ENCODE measurements around the gene BIRC5.
"Not testable (repeated sequence)": the region's sequence is repeated elsewhere in the genome, so short reads cannot be mapped to it uniquely, and the experiment has no call there.

BIRC5 gene

DNA sequence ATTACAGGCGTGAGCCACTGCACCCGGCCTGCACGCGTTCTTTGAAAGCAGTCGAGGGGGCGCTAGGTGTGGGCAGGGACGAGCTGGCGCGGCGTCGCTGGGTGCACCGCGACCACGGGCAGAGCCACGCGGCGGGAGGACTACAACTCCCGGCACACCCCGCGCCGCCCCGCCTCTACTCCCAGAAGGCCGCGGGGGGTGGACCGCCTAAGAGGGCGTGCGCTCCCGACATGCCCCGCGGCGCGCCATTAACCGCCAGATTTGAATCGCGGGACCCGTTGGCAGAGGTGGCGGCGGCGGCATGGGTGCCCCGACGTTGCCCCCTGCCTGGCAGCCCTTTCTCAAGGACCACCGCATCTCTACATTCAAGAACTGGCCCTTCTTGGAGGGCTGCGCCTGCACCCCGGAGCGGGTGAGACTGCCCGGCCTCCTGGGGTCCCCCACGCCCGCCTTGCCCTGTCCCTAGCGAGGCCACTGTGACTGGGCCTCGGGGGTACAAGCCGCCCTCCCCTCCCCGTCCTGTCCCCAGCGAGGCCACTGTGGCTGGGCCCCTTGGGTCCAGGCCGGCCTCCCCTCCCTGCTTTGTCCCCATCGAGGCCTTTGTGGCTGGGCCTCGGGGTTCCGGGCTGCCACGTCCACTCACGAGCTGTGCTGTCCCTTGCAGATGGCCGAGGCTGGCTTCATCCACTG is at the start of gene BIRC5:
BIRC5 (plus strand) TSS at position 238 of the 690 bp plus-strand sequence; CDS start at position 302, 64 bp downstream.
- in situ Hi-C loops (cut with MboI; ENCODE audit: low sequenced_read_pairs), result no loop called here

DNA sequence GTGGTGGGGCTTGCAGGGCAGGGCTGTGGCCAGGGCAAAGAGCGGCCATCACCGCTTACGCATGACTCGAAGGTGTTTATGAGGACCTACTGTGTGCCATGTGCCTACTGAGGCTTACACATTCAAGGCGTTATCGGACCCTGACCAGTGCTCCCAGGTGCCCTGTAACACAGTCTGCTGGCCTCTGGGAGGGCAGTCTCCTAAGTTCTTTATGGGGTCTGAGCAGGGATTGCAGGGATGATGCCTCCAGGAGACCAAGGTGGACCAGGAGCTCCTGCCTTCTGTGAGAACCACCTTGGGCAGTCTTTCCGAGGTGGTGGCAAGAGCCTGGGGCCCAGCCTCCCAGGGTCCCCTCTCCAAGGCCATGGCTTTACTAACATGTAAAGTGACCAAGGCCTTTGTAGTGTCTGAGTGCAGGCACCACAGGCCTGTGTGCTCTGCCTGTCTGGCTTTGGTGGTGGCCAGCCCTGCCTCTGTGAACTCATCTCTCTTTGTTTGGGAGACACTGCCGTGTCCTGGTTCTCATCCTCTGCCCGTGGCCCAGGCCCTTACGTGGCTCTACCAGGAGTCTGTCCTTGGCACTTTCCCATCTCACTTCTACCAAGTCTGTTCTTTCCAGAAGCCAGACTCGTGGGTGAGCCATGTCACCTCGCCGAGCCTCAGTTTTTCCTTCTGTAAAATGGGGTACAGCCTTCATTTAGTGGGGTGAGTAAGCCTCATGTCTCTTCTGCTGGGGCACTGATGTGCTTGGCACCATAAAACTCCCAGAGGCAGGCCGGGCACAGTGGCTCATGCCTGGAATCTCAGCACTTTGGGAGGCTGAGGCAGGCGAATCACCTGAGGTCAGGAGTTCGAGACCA is 49.1 kb upstream of the BIRC5 start:
- in situ Hi-C loops (cut with MboI; ENCODE audit: low sequenced_read_pairs), result no loop called here

DNA sequence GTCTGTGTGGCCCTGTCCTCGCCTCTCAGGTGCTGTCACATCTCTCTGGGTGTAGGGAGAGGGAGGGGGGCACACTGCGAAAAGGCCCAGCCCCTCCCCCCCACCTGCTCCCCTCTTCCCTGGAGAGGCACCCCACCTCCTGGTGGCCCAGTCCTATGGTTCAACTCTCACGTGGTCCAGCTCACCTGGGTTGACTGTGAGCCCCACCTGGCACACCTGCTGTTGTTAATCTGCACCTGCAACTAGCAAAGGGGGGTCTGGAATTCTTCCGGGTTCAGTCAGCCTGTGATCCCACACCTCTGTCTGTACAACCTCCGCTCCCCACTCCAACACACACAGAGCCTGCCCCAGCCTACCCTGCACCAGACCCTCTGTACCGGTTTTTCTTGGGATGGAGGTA is 47.6 kb upstream of the BIRC5 start:
- in situ Hi-C loops (cut with MboI; ENCODE audit: low sequenced_read_pairs), result no loop called here

DNA sequence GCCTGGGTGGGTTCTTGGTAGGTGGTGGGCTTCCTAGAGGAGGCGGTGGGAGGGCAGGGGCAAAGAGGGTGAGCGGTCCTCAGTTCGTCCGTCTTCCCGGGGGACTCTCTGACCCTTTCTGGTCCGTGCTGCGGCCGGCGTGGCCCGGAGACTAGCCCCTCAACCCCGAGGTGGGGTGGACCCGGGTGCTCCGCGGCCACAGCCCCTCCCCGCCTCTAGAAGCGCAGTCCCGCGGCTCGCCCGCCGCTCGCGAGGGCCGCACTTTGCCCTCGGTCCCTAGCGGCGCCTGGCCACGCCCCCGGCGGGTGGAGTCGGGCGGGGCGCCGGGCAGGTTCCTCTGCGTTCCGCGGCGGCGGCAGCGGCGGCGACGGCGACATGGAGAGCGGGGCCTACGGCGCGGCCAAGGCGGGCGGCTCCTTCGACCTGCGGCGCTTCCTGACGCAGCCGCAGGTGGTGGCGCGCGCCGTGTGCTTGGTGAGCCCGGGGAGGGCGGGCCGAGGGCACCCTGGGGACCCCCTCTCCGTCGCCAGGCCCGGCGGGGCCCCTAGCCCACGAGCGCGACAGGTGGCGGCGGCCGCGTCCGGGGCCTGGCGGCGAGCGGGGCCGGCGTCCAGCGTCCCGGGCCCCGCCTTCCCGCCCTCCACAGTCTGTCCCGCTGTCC is 45.7 kb upstream of the BIRC5 start, which contains the start of gene SYNGR2:
SYNGR2 (plus strand) TSS at position 340 of the 661 bp plus-strand sequence; CDS start at position 376, 36 bp downstream.
- in situ Hi-C loops (cut with MboI; ENCODE audit: low sequenced_read_pairs), result no loop called here

DNA sequence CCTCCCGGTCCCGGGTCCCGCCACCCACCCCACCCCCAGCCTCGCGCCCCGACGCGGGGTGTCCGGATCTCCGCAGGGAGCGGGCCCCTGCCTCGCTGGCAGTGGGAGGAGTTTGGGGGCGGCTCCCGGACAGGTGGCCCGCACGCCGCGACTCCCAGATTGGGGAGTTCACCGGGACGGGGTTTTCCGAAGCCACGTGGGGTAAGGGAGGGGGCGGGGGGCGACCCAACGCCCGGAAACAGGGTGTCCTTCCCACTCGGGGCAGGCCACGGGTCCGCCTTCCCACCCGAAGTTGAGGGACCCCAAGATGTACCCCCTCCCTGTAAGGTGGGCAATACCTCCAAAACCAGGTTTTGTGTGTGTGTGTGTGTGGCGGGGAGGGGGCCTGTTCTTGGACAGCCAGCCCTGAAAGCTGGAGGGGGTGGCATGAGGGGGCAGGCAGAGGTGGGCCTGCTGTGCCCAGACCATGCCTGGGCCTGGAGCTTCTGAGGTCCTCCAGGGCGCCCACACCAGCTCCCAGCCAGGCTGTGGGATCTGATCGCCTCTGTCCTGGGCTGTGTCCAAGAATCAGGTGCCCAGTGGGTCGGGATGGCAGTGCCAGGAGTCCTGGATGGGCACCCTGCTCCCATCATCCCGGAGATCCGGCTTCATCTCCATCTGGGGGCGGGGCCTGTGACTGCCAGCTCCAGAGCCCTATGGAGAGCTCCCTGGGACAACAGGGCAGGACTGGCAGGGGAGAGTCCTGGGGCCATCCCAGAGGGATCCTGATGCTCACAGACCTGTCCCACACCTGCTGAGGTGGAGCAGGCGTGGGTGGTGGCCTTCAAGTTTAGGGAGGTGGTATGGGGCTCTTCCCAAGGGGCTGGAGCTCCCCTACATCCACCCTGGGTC is 44.9 kb upstream of the BIRC5 start:
- in situ Hi-C loops (cut with MboI; ENCODE audit: low sequenced_read_pairs), result no loop called here

DNA sequence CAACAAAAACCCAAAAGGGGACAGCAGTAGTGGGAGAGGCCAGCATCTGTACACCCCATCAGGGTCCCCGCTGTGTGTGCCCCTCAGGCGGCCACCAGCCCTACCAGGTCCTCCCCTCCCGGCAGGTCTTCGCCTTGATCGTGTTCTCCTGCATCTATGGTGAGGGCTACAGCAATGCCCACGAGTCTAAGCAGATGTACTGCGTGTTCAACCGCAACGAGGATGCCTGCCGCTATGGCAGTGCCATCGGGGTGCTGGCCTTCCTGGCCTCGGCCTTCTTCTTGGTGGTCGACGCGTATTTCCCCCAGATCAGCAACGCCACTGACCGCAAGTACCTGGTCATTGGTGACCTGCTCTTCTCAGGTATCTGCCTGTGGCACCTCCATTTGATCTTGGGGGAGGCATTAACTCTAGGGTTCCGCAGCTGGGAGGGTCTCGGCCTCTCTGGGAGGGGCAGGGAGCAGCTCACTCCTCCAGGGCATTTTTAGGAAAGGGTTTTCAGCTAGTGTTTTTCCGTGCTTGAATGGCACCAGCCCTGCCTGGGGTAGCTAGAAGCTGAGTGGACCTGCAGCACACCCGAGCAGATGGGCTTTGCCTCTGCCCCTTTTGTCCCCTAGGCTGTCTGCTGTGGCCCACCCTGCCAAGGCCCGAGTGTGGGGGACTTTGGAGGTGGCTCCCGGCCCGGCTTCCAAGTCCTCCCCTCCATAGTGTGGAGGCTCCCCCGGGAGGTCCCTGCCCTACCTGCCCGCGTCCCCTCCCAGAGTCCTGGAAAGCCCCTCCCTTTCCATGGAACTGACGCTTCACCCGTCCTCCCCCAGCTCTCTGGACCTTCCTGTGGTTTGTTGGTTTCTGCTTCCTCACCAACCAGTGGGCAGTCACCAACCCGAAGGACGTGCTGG is 43.1 kb upstream of the BIRC5 start:
- in situ Hi-C loops (cut with MboI; ENCODE audit: low sequenced_read_pairs), result no loop called here

DNA sequence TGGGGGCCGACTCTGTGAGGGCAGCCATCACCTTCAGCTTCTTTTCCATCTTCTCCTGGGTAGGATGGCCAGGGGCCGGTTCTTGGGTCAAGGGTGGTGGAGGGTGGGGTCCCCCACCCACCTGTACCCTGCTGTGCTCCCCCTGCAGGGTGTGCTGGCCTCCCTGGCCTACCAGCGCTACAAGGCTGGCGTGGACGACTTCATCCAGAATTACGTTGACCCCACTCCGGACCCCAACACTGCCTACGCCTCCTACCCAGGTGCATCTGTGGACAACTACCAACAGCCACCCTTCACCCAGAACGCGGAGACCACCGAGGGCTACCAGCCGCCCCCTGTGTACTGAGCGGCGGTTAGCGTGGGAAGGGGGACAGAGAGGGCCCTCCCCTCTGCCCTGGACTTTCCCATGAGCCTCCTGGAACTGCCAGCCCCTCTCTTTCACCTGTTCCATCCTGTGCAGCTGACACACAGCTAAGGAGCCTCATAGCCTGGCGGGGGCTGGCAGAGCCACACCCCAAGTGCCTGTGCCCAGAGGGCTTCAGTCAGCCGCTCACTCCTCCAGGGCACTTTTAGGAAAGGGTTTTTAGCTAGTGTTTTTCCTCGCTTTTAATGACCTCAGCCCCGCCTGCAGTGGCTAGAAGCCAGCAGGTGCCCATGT is 42.3 kb upstream of the BIRC5 start:
- in situ Hi-C loops (cut with MboI; ENCODE audit: low sequenced_read_pairs), result not testable (repeated sequence)

DNA sequence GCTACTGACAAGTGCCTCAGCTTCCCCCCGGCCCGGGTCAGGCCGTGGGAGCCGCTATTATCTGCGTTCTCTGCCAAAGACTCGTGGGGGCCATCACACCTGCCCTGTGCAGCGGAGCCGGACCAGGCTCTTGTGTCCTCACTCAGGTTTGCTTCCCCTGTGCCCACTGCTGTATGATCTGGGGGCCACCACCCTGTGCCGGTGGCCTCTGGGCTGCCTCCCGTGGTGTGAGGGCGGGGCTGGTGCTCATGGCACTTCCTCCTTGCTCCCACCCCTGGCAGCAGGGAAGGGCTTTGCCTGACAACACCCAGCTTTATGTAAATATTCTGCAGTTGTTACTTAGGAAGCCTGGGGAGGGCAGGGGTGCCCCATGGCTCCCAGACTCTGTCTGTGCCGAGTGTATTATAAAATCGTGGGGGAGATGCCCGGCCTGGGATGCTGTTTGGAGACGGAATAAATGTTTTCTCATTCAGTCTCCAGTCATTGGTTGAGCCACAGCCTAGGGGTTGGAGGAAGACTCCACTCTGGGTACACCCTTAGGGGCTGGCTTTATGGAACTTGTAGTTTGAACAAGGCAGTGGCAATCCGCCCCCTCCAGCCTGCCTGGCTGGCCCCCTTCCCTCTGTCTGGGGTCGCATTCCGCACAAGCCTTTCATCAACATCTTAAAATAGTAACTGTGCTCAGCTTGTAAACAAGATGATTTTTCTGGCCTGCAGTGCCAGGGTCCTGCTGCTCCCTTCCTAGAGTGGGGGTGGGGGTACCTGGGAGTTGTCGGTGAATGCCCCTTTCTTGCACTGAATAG is 41.6 kb upstream of the BIRC5 start:
- in situ Hi-C loops (cut with MboI; ENCODE audit: low sequenced_read_pairs), result no loop called here

DNA sequence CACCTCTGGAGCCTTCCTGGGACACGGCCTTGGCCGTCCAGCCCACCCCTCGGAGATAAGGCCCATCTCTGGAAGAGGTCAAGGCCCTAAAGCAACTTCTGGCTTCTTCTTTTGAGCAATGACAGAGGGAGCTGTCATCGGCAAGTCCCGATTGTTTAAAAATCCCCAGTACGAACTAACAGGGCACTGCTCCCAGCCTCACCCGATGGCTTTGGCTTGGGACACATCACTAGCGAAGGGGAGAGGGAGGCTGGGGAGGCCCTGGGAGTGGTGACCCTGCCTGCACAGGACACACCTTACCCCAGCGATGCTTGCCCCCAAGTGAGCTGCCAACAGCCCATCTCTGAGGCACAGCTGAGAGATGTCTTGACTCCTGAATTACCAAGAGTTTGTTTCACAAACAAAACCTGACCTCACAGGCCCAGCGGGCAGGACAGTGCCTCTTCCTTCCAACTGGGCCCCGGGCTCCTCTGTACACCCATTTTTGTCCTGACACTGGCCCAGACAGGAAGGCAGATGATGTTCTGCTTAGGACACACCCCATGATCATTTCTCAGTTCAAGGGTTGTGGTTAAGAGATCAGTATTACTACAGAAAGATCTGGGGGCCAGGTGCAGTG is 40.8 kb upstream of the BIRC5 start:
- in situ Hi-C loops (cut with MboI; ENCODE audit: low sequenced_read_pairs), result no loop called here

DNA sequence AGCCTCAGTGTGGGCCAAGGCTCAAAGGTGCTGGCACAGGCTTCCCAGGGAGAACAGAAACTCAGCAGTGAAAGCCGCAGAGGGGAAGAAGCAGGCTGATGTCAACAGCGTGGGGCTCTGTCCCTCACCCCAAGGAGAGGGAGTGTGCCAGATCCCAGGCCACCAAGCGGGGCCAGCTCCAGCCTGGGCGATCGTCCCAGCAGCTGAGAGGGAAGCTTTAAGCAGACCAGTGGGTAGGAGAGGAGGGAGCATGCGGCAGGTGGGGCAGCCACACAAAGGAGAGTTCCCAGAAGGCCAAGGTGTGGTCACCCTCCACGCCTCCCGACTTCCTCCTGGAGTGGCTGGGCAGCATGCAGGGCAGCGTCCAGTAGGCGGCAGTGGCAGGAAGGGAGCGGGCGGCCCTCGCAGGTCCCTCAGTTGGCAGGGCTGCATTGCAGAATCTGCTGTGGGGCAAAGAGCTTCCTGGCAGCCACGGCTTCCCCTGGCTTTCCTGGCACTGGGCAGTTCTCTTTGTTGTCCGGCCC is 39.6 kb upstream of the BIRC5 start:
- in situ Hi-C loops (cut with MboI; ENCODE audit: low sequenced_read_pairs), result no loop called here

DNA sequence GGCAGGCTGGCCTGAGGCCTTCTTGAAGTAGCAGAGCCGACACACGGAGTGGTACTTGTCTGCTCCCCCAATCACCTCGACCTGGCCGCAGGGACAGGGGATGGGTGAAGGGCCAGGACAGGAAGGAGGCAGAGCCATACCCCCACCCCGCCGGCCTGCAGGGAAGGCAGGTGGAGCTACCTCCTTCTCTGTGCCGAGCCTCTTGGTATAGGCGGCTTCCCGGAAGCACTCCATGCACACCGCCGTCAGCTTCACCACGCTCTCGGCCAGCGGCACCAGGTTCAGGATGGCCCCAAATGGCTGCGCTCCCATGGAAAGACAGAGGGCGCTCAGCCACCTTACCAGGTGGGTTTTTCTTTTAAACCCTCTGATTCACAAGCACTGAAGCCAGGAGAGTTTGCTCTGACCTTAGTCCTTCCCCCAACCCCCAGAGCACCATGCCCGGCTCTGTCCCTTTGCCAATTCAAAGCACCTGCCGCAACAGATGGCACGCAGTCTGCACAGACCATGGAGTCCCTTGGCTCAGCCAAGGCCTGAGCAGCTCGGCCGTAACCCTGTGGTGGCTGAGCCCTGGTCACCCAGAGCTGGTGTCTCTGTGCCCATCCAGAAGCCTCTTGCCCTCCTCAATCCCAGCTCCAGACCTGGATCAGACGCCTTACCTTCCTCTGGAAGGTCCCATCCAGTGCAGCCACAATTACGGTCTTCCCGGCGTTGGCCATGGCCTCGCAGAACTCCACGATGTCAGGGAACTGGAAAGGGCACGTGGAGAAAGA is 39.0 kb upstream of the BIRC5 start:
- in situ Hi-C loops (cut with MboI; ENCODE audit: low sequenced_read_pairs), result no loop called here

DNA sequence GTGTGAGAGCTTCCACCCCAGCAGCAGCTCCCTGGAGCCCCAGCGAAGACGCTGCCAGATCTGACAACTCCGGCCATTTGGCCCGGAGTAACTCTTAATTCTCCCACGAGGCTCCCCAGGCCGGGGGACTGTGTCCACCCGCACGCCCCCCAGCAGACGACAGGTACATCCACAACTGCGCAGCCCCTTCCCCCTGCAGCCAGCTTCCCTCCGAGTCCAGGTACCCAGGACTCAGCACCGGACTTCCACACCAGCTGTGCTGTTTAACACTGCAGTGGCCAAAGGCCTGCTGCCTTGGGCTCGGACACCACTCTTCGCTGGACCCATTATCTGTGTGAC is 38.4 kb upstream of the BIRC5 start:
- in situ Hi-C loops (cut with MboI; ENCODE audit: low sequenced_read_pairs), result no loop called here

DNA sequence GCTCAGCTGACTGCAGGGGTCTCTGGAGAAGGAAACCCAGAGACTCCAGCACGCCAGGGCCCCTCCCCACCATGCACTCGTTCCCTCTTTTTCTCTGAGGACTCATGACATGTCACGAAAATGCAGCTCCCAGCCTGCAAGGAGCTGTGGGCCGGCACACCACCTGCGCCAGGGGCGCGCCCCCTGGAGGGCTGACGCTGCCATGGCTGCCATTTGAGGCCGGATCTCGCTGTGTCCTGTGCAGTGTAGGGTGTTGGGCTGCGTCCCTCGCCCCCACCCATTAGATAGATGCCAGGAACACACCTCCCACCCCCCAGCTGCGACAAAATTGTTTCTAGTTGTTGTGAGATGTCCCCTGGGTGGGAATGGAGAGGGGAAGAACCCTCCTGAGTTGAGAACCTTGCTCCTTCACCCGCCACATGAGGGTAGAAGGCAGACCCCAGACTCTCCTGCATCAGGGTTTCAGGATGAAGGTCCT is 37.5 kb upstream of the BIRC5 start:
- in situ Hi-C loops (cut with MboI; ENCODE audit: low sequenced_read_pairs), result no loop called here

DNA sequence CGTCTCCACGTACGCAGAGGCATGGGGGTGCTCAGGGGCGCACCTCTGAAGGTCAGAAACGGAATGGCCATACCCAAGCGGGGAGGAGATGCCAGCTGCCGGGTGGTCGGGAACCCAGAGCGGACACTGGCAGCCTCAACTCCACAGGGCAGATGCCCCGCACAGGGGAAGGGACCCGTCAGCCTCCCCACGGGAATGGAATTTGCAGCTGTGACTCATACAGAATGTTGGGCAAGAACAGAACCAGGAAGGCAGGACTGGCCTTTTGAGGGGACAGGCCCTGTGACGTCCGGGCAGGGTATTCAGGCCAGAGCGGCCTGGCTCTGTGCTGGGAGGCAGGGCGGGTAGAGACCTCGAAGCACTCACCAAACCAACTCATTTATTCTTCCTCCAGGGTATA is 34.7 kb upstream of the BIRC5 start:
- in situ Hi-C loops (cut with MboI; ENCODE audit: low sequenced_read_pairs), result no loop called here

DNA sequence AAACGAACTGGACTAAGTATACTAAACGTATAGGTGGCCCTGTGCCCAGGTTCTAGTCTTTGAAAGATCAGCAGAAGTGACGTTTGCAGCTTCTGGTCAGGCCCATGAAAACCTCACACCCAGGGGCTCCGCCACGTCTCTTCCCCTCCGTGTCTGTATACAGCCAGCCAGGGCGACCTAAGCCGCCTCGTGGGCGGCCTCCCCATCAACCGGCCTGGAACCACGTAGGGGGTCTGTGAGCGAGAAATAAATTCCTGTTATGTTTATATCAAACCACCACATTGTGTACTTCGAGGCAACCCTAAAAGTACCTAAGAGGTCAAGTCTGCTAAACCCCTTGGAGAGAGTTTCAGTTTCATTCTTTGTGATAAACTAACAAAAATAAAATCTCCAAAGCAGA is 34.0 kb upstream of the BIRC5 start:
- in situ Hi-C loops (cut with MboI; ENCODE audit: low sequenced_read_pairs), result no loop called here

DNA sequence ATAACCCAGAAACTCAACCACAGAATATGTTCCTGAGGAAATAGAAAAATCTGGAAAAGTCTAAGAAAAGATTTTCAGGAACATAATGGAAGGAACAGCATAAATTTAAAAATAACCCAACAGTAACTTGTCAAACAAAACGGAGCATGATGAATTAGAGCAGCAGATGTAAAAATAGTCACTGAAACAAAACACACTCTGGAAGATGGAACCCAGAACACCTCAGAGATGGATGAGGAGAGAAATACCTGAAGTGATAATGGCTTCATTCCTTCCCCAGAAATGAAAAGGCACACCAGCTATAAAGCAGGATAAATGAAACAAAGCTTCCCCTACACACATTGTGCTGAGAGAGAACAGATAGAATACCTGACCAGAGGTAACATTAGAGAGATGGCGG is 33.5 kb upstream of the BIRC5 start:
- in situ Hi-C loops (cut with MboI; ENCODE audit: low sequenced_read_pairs), result no loop called here

DNA sequence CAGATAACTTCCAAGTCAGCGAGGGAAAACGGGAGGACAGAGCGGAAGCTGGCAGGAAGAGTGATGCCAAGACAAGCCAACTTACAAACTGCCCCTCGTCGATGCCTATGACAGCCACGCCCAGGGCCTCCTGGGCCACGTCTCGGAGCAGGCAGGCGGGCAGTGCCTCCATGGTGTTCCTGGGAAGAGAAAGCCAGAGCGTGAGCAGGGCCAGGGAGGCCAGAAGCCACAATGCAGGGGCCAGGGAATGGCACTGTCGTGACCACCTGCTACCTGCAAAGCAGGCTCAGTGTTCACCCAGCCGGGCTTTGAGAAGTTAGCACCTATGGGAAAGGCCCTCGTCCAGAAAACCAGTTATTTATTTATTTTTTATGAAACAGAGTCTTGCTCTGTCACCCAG is 31.5 kb upstream of the BIRC5 start:
- in situ Hi-C loops (cut with MboI; ENCODE audit: low sequenced_read_pairs), result no loop called here
